Natural killer cell (primary cell): ENCODE measurements around the gene MAP4K1. TPM values are rescaled to one million over a fixed set of nuclear protein-coding genes. Genes with fewer than 3 reads are reported as not detected.

Experiments used
- ATAC-seq, 3 donors: fragments of 150-1000 bp in 2 of 3; fragments of 200-7000 bp in 1 of 3; cut with Tn5 transposase; 1 replicate in 1 of 3; 2 replicates in 2 of 3; pipeline ENCODE4 v1.10.0; 2021; ENCODE audit warnings: mild to moderate bottlenecking in 2 of 3, moderate library complexity in 2 of 3
- DNase-seq, 2 donors: peaks; one replicate each; pipeline versions ENCODE4 v3.0.0 to v3.0.0-alpha.2; 2013 to 2021; ENCODE audit warnings: mixed read lengths in 1 of 2
- H3K27ac ChIP-seq: one replicate; pipeline ENCODE4 v1.5.1; 2013; ENCODE audit warnings: mild to moderate bottlenecking, low read length
- H3K27me3 ChIP-seq: one replicate; pipeline ENCODE4 v1.6.1; 2013; ENCODE audit warnings: low read length; ENCODE audit not compliant: control insufficient read depth, insufficient read depth
- H3K36me3 ChIP-seq: one replicate; pipeline ENCODE4 v1.6.1; 2013; ENCODE audit warnings: low read length; ENCODE audit not compliant: control insufficient read depth, insufficient read depth
- H3K4me1 ChIP-seq: one replicate; pipeline ENCODE4 v1.6.1; 2013; ENCODE audit warnings: low read length; ENCODE audit not compliant: control insufficient read depth, insufficient read depth
- H3K4me3 ChIP-seq: one replicate; pipeline ENCODE4 v1.5.1; 2013; ENCODE audit warnings: low read length
- H3K9me3 ChIP-seq: one replicate; pipeline ENCODE4 v1.6.1; 2013; ENCODE audit warnings: low read length; ENCODE audit not compliant: control insufficient read depth, insufficient read depth
- H3K27ac Mint-ChIP-seq, 2 donors: one replicate each; pipeline ENCODE4 v1.8.0; 2022; ENCODE audit warnings: mild to moderate bottlenecking in 2 of 2, mixed read lengths in 2 of 2, moderate library complexity in 1 of 2
- H3K27me3 Mint-ChIP-seq, 2 donors: one replicate each; pipeline ENCODE4 v1.8.0; 2022; ENCODE audit warnings: low read depth in 2 of 2, mixed read lengths in 2 of 2
- H3K36me3 Mint-ChIP-seq: one replicate; pipeline ENCODE4 v1.8.0; 2022; ENCODE audit warnings: mixed read lengths
- H3K4me1 Mint-ChIP-seq, 2 donors: one replicate each; pipeline ENCODE4 v1.8.0; 2022; ENCODE audit warnings: mixed read lengths in 2 of 2
- H3K4me3 Mint-ChIP-seq: one replicate; pipeline ENCODE4 v1.8.0; 2022; ENCODE audit warnings: mild to moderate bottlenecking, moderate library complexity, mixed read lengths
- H3K9me3 Mint-ChIP-seq, 2 donors: one replicate each; pipeline ENCODE4 v1.8.0; 2022; ENCODE audit warnings: mixed read lengths in 2 of 2
- WGBS: methylation state at CpG from one replicate; pipeline ENCODE4 v1.1.7; 2013; ENCODE audit warnings: missing lambda C conversion rate; ENCODE audit not compliant: insufficient coverage; 5-methylcytosine and 5-hydroxymethylcytosine counted together
- intact Hi-C: fragments of 100-400 bp; cut with micrococcal nuclease; formaldehyde crosslinking; loops from one replicate; pipeline ENCODE4 v1.14.2; 2022
- total RNA-seq, 4 donors: library from RNA; stranded (reverse); fragments of 120-200 nt in 1 of 4; gene quantifications; one replicate each; pipeline versions ENCODE4 v1.2.3 to v1.2.4, GENCODE V29; 2013 to 2022
- TF ChIP-seq, protein P1 (sequence below): fragments of 200-600 bp; IDR thresholded peaks from one replicate; pipeline ENCODE4 v1.8.0; 2022; ENCODE audit warnings: antibody characterized with exemption

MAP4K1 gene
- total RNA-seq, 3 donors from 2014 or later (not counting 1 experiment from before 2014, with no cell fraction given): 162 to 201 (median 163) TPM

GRCh38 chr19:38660724-38661123 lies 43.0 kb upstream of the MAP4K1 start:
- ATAC-seq (no peak), DNase-seq (no peak)
- intact Hi-C loops: no loop called here
- TF ChIP-seq, protein P1, sequence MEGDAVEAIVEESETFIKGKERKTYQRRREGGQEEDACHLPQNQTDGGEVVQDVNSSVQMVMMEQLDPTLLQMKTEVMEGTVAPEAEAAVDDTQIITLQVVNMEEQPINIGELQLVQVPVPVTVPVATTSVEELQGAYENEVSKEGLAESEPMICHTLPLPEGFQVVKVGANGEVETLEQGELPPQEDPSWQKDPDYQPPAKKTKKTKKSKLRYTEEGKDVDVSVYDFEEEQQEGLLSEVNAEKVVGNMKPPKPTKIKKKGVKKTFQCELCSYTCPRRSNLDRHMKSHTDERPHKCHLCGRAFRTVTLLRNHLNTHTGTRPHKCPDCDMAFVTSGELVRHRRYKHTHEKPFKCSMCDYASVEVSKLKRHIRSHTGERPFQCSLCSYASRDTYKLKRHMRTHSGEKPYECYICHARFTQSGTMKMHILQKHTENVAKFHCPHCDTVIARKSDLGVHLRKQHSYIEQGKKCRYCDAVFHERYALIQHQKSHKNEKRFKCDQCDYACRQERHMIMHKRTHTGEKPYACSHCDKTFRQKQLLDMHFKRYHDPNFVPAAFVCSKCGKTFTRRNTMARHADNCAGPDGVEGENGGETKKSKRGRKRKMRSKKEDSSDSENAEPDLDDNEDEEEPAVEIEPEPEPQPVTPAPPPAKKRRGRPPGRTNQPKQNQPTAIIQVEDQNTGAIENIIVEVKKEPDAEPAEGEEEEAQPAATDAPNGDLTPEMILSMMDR: no peak
- peaks cover 78 to 80% of the 10 kb centered on the region in 2 donors for H3K4me1 Mint-ChIP-seq
- no peaks in the 10 kb centered on the region for H3K27me3 Mint-ChIP-seq
- no peaks in the 10 kb centered on the region for H3K9me3 Mint-ChIP-seq
- H3K4me1 ChIP-seq: peaks cover 93% of the 10 kb centered on the region
- 97% methylated on average over 9 of the region's 9 CpGs for WGBS
- H3K9me3 ChIP-seq: no peaks in the 10 kb centered on the region
- H3K27me3 ChIP-seq: no peaks in the 10 kb centered on the region
- peak overlapping the region; percentile 24 for H3K27ac ChIP-seq
- peak overlapping the region; percentile 60 for H3K4me3 Mint-ChIP-seq
- no peak overlapping the region for H3K4me3 ChIP-seq
- peaks cover 9% of the 10 kb centered on the region for H3K36me3 ChIP-seq
- H3K27ac Mint-ChIP-seq: peak overlapping the region; percentile 85 to 88
- no peaks in the 10 kb centered on the region for H3K36me3 Mint-ChIP-seq

GRCh38 chr19:38658462-38659306 lies 40.9 kb upstream of the MAP4K1 start:
- Histone ChIP-seq H3K27me3 (no peaks in the 10 kb centered on the region), H3K4me3 (no peak overlapping the region), H3K36me3 (peaks cover 9% of the 10 kb centered on the region), H3K27ac (peak overlapping the region; percentile 39), H3K9me3 (no peaks in the 10 kb centered on the region), H3K4me1 (peaks cover 87% of the 10 kb centered on the region)
- H3K9me3 Mint-ChIP-seq: no peaks in the 10 kb centered on the region
- TF ChIP-seq, protein P1: no peak
- 91% methylated on average over 11 of the region's 15 CpGs for WGBS
- peak overlapping the region; percentile 69 for H3K4me3 Mint-ChIP-seq
- peaks cover 77 to 83% of the 10 kb centered on the region in 2 donors for H3K4me1 Mint-ChIP-seq
- intact Hi-C loops: loop anchor here (5.0 kb wide), 1 partner anchor 34 kb away; no protein-coding TSS in a partner anchor
- no peaks in the 10 kb centered on the region for H3K36me3 Mint-ChIP-seq
- ATAC-seq (no peak), DNase-seq (no peak)
- H3K27me3 Mint-ChIP-seq: no peaks in the 10 kb centered on the region
- peak overlapping the region; percentile 85 to 88 for H3K27ac Mint-ChIP-seq

- H3K4me1 Mint-ChIP-seq: peaks cover 73 to 87% of the 10 kb centered on the region in 2 donors
- H3K27me3 Mint-ChIP-seq: no peaks in the 10 kb centered on the region
- Histone ChIP-seq H3K36me3 (peaks cover 9% of the 10 kb centered on the region), H3K4me3 (no peak overlapping the region), H3K9me3 (no peaks in the 10 kb centered on the region), H3K27me3 (no peaks in the 10 kb centered on the region), H3K27ac (peak overlapping the region; percentile 11), H3K4me1 (peaks cover 82% of the 10 kb centered on the region)
- WGBS: 72% methylated on average over 8 of the region's 8 CpGs
- peak overlapping the region; percentile 53 for H3K4me3 Mint-ChIP-seq
- peak overlapping the region; percentile 85 to 88 for H3K27ac Mint-ChIP-seq
- DNase-seq (peak in 1 of 2 donors; percentile 61), ATAC-seq (peak in 2 of 3 donors; percentile 14 to 29)
- H3K9me3 Mint-ChIP-seq: no peaks in the 10 kb centered on the region
- no peaks in the 10 kb centered on the region for H3K36me3 Mint-ChIP-seq
- TF ChIP-seq, protein P1: no peak
- intact Hi-C loops: loop anchor here (5.0 kb wide), 1 partner anchor 35 kb away; no protein-coding TSS in a partner anchor
Measured at GRCh38 chr19:38657633-38658222, 40.0 kb upstream of the MAP4K1 start.
